NCI-H1694 treated with DMSO at 0.1 percent for 48 hours (cell line): ENCODE measurements around the gene PDE2A.

ENCODE experiments used
- DNase-seq: peaks from one replicate; lab custom pipeline; 2025; lab: John Stamatoyannopoulos, UW

The PDE2A gene

GRCh38 chr11:72588421-72589410, 85.5 kb downstream of the PDE2A start:
- no peak for DNase-seq

- DNase-seq: no peak
These were observed 86.5 kb downstream of the PDE2A start for GRCh38 chr11:72587696-72588095.

- DNase-seq: no peak
These were observed 87.7 kb downstream of the PDE2A start for GRCh38 chr11:72586321-72587090.

GRCh38 chr11:72585762-72586311, 88.4 kb downstream of the PDE2A start:
- DNase-seq: peak; percentile 27

GRCh38 chr11:72584939-72585597, 89.2 kb downstream of the PDE2A start:
- DNase-seq: no peak

GRCh38 chr11:72584293-72584938, 89.8 kb downstream of the PDE2A start:
- no peak for DNase-seq

- DNase-seq: no peak
These were observed 90.5 kb downstream of the PDE2A start for GRCh38 chr11:72583616-72584292.

GRCh38 chr11:72583177-72583553, 91.1 kb downstream of the PDE2A start:
- DNase-seq: no peak

- no peak for DNase-seq
These were observed 91.7 kb downstream of the PDE2A start for GRCh38 chr11:72582206-72583176.

GRCh38 chr11:72581067-72581466, 93.2 kb downstream of the PDE2A start:
- no peak for DNase-seq

- no peak for DNase-seq
These were observed 93.6 kb downstream of the PDE2A start for GRCh38 chr11:72580642-72580950.

- no peak for DNase-seq
These were observed 94.2 kb downstream of the PDE2A start for GRCh38 chr11:72579816-72580641.

- no peak for DNase-seq
These were observed 95.0 kb downstream of the PDE2A start for GRCh38 chr11:72578991-72579815.

GRCh38 chr11:72578566-72578965, 95.7 kb downstream of the PDE2A start:
- no peak for DNase-seq

GRCh38 chr11:72578051-72578450, 96.2 kb downstream of the PDE2A start:
- no peak for DNase-seq

GRCh38 chr11:72577271-72577721, 96.9 kb downstream of the PDE2A start:
- no peak for DNase-seq

- DNase-seq: no peak
These were observed 97.6 kb downstream of the PDE2A start for GRCh38 chr11:72576661-72577060.

GRCh38 chr11:72576243-72576595, 98.0 kb downstream of the PDE2A start:
- no peak for DNase-seq
